ENCODE data around the gene TMSB15C.
A peak's percentile ranks its signal among the peaks of the same experiment; 100 is the strongest.

- TF ChIP-seq, protein P1, sequence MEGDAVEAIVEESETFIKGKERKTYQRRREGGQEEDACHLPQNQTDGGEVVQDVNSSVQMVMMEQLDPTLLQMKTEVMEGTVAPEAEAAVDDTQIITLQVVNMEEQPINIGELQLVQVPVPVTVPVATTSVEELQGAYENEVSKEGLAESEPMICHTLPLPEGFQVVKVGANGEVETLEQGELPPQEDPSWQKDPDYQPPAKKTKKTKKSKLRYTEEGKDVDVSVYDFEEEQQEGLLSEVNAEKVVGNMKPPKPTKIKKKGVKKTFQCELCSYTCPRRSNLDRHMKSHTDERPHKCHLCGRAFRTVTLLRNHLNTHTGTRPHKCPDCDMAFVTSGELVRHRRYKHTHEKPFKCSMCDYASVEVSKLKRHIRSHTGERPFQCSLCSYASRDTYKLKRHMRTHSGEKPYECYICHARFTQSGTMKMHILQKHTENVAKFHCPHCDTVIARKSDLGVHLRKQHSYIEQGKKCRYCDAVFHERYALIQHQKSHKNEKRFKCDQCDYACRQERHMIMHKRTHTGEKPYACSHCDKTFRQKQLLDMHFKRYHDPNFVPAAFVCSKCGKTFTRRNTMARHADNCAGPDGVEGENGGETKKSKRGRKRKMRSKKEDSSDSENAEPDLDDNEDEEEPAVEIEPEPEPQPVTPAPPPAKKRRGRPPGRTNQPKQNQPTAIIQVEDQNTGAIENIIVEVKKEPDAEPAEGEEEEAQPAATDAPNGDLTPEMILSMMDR (optimal IDR thresholded peaks at IDR 0.05 in 1 of 3, IDR thresholded peaks at IDR 0.05 in 1 of 3, conservative IDR thresholded peaks at IDR 0.05 in 1 of 3; ENCODE audit: extremely low read depth in 1 of 3, insufficient read depth in 2 of 3, low read length in 3 of 3), result peak; percentile 52 to 64 (median 57)
- no peak for TF ChIP-seq EZH2 (IDR thresholded peaks at IDR 0.05; ENCODE audit: low read length)
Measured at GRCh38 chrX:104098151-104098808, 22.2 kb upstream of the TMSB15C start.
